KMS-11 (cell line): Measurements from ENCODE around the gene OSBPL1A.

Experiments used
- H2AFZ ChIP-seq: fragments of 200-600 bp; sonication (generic); 2 replicates; pipeline ENCODE4 v1.6.1; 2016; ENCODE audit warnings: antibody characterized with exemption, mixed run types, low read depth
- H3K27ac ChIP-seq: fragments of 200-600 bp; sonication (generic); 2 replicates; pipeline ENCODE4 v1.6.1; 2016; ENCODE audit warnings: mild to moderate bottlenecking, mixed run types
- H3K27me3 ChIP-seq: fragments of 200-600 bp; sonication (generic); 2 replicates; pipeline ENCODE4 v1.6.1; 2017; ENCODE audit warnings: mild to moderate bottlenecking, low read depth, mixed run types, moderate library complexity; ENCODE audit not compliant: insufficient read depth
- H3K36me3 ChIP-seq: fragments of 200-600 bp; sonication (generic); 2 replicates; pipeline ENCODE4 v1.6.1; 2017; ENCODE audit warnings: mild to moderate bottlenecking, mixed run types; ENCODE audit not compliant: insufficient read depth
- H3K4me1 ChIP-seq: fragments of 200-600 bp; sonication (generic); 2 replicates; pipeline ENCODE4 v1.6.1; 2016; ENCODE audit warnings: mild to moderate bottlenecking, low read depth, mixed run types; ENCODE audit not compliant: poor library complexity, severe bottlenecking
- H3K4me2 ChIP-seq: fragments of 200-600 bp; sonication (generic); 2 replicates; pipeline ENCODE4 v1.7.0; 2016; ENCODE audit warnings: mild to moderate bottlenecking, mixed run types
- H3K4me3 ChIP-seq: fragments of 200-600 bp; sonication (generic); IDR thresholded peaks from 2 replicates; pipeline ENCODE4 v1.6.1; 2017; ENCODE audit warnings: low read depth, low read length, mixed read lengths; ENCODE audit not compliant: insufficient read depth
- H3K79me2 ChIP-seq: fragments of 200-600 bp; sonication (generic); 2 replicates; pipeline ENCODE4 v1.6.1; 2016; ENCODE audit warnings: low read depth, mixed run types; ENCODE audit not compliant: insufficient read depth
- H3K9ac ChIP-seq: fragments of 200-600 bp; sonication (generic); 2 replicates; pipeline ENCODE4 v1.6.1; 2016; ENCODE audit warnings: mild to moderate bottlenecking, mixed run types
- H4K20me1 ChIP-seq: fragments of 200-600 bp; sonication (generic); 2 replicates; pipeline ENCODE4 v1.6.1; 2016; ENCODE audit warnings: mild to moderate bottlenecking, mixed run types; ENCODE audit not compliant: insufficient read depth
- CTCF ChIP-seq: fragments of 200-600 bp; sonication (generic); conservative IDR thresholded peaks from 2 replicates; pipeline ENCODE4 v1.6.1; 2017; ENCODE audit warnings: low read depth, mild to moderate bottlenecking, antibody characterized with exemption, low read length, moderate library complexity, mixed read lengths

OSBPL1A gene

DNA sequence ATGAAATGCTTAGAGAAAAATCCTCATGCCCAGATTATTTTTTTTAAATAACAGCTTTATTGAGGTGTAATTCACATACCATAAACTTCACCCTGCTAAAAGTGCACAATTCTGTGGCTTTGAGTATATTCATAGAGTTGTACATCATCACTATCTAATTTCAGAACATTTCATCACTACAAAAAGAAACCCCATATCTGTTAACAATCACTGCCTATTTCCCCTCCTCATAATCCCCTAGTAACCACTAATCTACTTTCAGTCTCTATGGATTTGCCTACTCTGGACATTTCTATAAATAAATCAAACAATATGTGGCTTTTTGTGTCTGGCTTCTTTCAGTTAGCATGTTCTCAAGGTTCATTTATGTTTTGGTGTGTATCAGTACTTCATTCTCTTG is 51.4 kb downstream of the OSBPL1A start:
- no peaks in the 10 kb centered on the region for H3K36me3 ChIP-seq
- no peaks in the 10 kb centered on the region for H3K79me2 ChIP-seq
- peak overlapping the region; percentile 75 for H3K27ac ChIP-seq
- H3K27me3 ChIP-seq = no peaks in the 10 kb centered on the region
- H3K4me2 ChIP-seq = peak overlapping the region; percentile 43
- H2AFZ ChIP-seq = peak overlapping the region; percentile 2; the same call in 1 of the 2 replicates
- H3K9ac ChIP-seq = peak overlapping the region; percentile 41; the same call in 1 of the 2 replicates
- H3K4me3 ChIP-seq = no peak overlapping the region
- H3K4me1 ChIP-seq = peaks cover 75% of the 10 kb centered on the region
- TF ChIP-seq CTCF = no peak
- H4K20me1 ChIP-seq = no peaks in the 10 kb centered on the region

- no peaks in the 10 kb centered on the region for H3K79me2 ChIP-seq
- H3K4me3 ChIP-seq = no peak overlapping the region
- TF ChIP-seq CTCF = no peak
- H4K20me1 ChIP-seq = no peaks in the 10 kb centered on the region
- no peak overlapping the region for H3K27ac ChIP-seq
- H3K4me2 ChIP-seq = 0 out of 2 replicates have a peak overlapping the region, but pooled peaks have one; percentile 5
- H3K36me3 ChIP-seq = no peaks in the 10 kb centered on the region
- peaks cover 59% of the 10 kb centered on the region for H3K4me1 ChIP-seq
- H3K27me3 ChIP-seq = no peaks in the 10 kb centered on the region
- no peak overlapping the region for H3K9ac ChIP-seq
- H2AFZ ChIP-seq = no peak overlapping the region
Observed at GRCh38 chr18:24344509-24344908, 53.1 kb downstream of the OSBPL1A start.

- Histone ChIP-seq H3K27ac (no peak overlapping the region), H3K9ac (no peak overlapping the region), H3K36me3 (no peaks in the 10 kb centered on the region), H3K4me3 (no peak overlapping the region), H4K20me1 (no peaks in the 10 kb centered on the region), H2AFZ (no peak overlapping the region), H3K4me1 (peaks cover 37% of the 10 kb centered on the region), H3K79me2 (no peaks in the 10 kb centered on the region), H3K27me3 (no peaks in the 10 kb centered on the region), H3K4me2 (no peak overlapping the region)
- no peak for TF ChIP-seq CTCF
Observed at GRCh38 chr18:24342347-24342746, 55.3 kb downstream of the OSBPL1A start.

DNA sequence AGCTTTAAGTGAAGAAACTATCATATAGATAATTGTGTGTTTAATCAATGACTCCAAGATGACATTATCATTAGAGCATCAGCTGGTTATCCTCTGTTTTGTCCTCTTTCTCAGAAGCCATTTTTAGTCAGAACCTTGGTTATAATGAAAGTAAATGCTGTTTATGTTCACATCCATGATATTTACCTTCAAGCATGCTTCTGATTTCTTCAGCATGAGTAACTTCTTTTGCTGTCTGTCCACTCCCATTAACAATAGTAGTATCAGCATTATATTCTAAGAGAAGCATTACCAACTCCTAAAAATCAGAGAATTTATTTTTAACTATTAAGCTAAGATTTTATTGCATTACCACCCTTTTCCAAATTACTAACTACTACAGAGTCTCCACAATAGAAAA is 56.3 kb downstream of the OSBPL1A start:
- Histone ChIP-seq H3K4me3 (no peak overlapping the region), H3K79me2 (no peaks in the 10 kb centered on the region), H4K20me1 (no peaks in the 10 kb centered on the region), H3K4me1 (peaks cover 28% of the 10 kb centered on the region), H3K9ac (no peak overlapping the region), H2AFZ (no peak overlapping the region), H3K36me3 (no peaks in the 10 kb centered on the region), H3K27ac (no peak overlapping the region), H3K4me2 (no peak overlapping the region), H3K27me3 (no peaks in the 10 kb centered on the region)
- TF ChIP-seq CTCF = no peak
